HUDEP-2 (cell line): Measurements from ENCODE around the gene CAMKK2.

Experiments used
- DNase-seq, 76 experiments: peaks; one replicate each; lab custom pipeline; 2025; ENCODE audit not compliant: unreplicated experiment in 76 of 76; lab: John Stamatoyannopoulos, UW

The CAMKK2 gene

GRCh38 chr12:121251838-121252237 lies 44.7 kb downstream of the CAMKK2 start:
- no peak for DNase-seq

- DNase-seq: no peak
Observed at GRCh38 chr12:121250359-121250758, 46.1 kb downstream of the CAMKK2 start.

GRCh38 chr12:121248622-121249021 lies 47.9 kb downstream of the CAMKK2 start:
- no peak for DNase-seq

GRCh38 chr12:121246893-121247557 lies 49.5 kb downstream of the CAMKK2 start:
- DNase-seq: peak in 27 of 76 experiments; percentile 5 to 52 (median 13)

GRCh38 chr12:121245951-121246350 lies 50.6 kb downstream of the CAMKK2 start:
- no peak for DNase-seq

GRCh38 chr12:121245031-121245430 lies 51.5 kb downstream of the CAMKK2 start:
- no peak for DNase-seq

- no peak for DNase-seq
Observed at GRCh38 chr12:121241156-121241970, 55.1 kb downstream of the CAMKK2 start.

- no peak for DNase-seq
Observed at GRCh38 chr12:121240484-121241101, 55.9 kb downstream of the CAMKK2 start.

GRCh38 chr12:121240062-121240420 lies 56.5 kb downstream of the CAMKK2 start:
- DNase-seq: no peak

- DNase-seq: no peak
Observed at GRCh38 chr12:121239351-121240061, 57.0 kb downstream of the CAMKK2 start.

GRCh38 chr12:121238604-121239350 lies 57.7 kb downstream of the CAMKK2 start:
- no peak for DNase-seq

GRCh38 chr12:121238086-121238485 lies 58.4 kb downstream of the CAMKK2 start:
- DNase-seq: no peak

GRCh38 chr12:121237415-121237814 lies 59.1 kb downstream of the CAMKK2 start:
- DNase-seq: no peak

- DNase-seq: no peak
Observed at GRCh38 chr12:121236776-121237175, 59.7 kb downstream of the CAMKK2 start.

GRCh38 chr12:121233628-121234020 lies 62.9 kb downstream of the CAMKK2 start:
- no peak for DNase-seq

GRCh38 chr12:121232977-121233627 lies 63.4 kb downstream of the CAMKK2 start:
- DNase-seq: no peak

GRCh38 chr12:121232163-121232562 lies 64.3 kb downstream of the CAMKK2 start:
- DNase-seq: no peak

- no peak for DNase-seq
Observed at GRCh38 chr12:121230538-121230907, 66.0 kb downstream of the CAMKK2 start.

GRCh38 chr12:121229826-121230537 lies 66.5 kb downstream of the CAMKK2 start:
- DNase-seq: peak in 60 of 76 experiments; percentile 7 to 75 (median 47)
